Activated CD8-positive, alpha-beta T cell treated with anti-CD3 and anti-CD28 coated beads for 36 hours (primary cell): Measurements from ENCODE around the gene CARS1. TPM values are rescaled to one million over a fixed set of nuclear protein-coding genes. Genes with fewer than 3 reads are reported as not detected.

Experiments used
- ATAC-seq: fragments of 200-7000 bp; cut with Tn5 transposase; one replicate; pipeline ENCODE4 v1.10.0; 2021; ENCODE audit warnings: mild to moderate bottlenecking, moderate library complexity
- CTCF ChIA-PET: fragments of 350-600 bp; sonication (Branson Sonifier 250); formaldehyde crosslinking; loops from one replicate; lab custom pipeline; 2021; ENCODE audit warnings: antibody characterized with exemption; lab: Charles Lee
- POLR2A ChIA-PET: fragments of 350-600 bp; sonication (Branson Sonifier 250); formaldehyde crosslinking; loops from one replicate; lab custom pipeline; 2021; ENCODE audit warnings: antibody characterized with exemption; lab: Charles Lee
- DNase-seq: peaks from one replicate; pipeline ENCODE4 v3.0.0-alpha.2; 2020
- H3K27ac Mint-ChIP-seq: one replicate; pipeline ENCODE4 v1.8.0; 2021; ENCODE audit warnings: mild to moderate bottlenecking, mixed read lengths
- H3K27me3 Mint-ChIP-seq: one replicate; pipeline ENCODE4 v1.8.0; 2021; ENCODE audit warnings: mixed read lengths
- H3K36me3 Mint-ChIP-seq: one replicate; pipeline ENCODE4 v1.8.0; 2021; ENCODE audit warnings: low read depth, mixed read lengths
- H3K4me1 Mint-ChIP-seq: one replicate; pipeline ENCODE4 v1.8.0; 2021; ENCODE audit warnings: low read depth, mixed read lengths
- H3K4me3 Mint-ChIP-seq: one replicate; pipeline ENCODE4 v1.8.0; 2021; ENCODE audit warnings: mild to moderate bottlenecking, moderate library complexity, mixed read lengths
- H3K9me3 Mint-ChIP-seq: one replicate; pipeline ENCODE4 v1.8.0; 2021; ENCODE audit warnings: mixed read lengths
- intact Hi-C: fragments of 100-400 bp; cut with micrococcal nuclease; formaldehyde crosslinking; loops from one replicate; pipeline ENCODE4 v1.10.0; 2022
- total RNA-seq, 2 experiments: library from RNA; stranded (reverse); gene quantifications; one replicate each; pipeline ENCODE4 v1.2.3, GENCODE V29; 2021
- TF ChIP-seq, protein P1 (sequence below): fragments of 200-600 bp; IDR thresholded peaks from one replicate; pipeline ENCODE4 v1.8.0; 2022; ENCODE audit warnings: antibody characterized with exemption, mild to moderate bottlenecking

The CARS1 gene
- total RNA-seq, 2 experiments from 2014 or later: 82.7 to 88.2 TPM

DNA sequence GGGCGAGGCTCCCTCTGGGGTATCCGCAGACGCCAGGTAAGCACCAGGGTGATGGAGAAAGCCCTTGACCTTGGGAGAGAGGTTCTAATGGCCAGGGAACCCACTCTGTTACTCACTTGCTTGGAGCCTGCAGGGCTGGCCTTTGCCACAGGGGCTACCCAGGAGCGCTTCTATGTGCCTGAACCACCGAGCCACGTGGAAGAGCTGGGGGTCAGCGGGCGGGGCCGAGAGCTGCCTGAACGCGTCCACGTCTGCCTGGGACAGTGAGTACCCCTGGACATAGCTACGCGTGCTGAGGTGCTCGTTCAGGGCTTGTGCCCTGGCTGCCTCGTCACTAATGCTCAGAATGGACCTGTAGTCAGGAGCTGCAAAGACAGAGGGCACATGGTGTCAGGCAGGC, 9.6 kb downstream of the CARS1 start:
- intact Hi-C loops: no loop called here
- POLR2A ChIA-PET: interaction anchor here (1.4 to 2.5 kb wide), 2 partner anchors 9 to 10 kb away, joined by 4 to 11 read pairs; partner anchors contain the start of gene CARS1

DNA sequence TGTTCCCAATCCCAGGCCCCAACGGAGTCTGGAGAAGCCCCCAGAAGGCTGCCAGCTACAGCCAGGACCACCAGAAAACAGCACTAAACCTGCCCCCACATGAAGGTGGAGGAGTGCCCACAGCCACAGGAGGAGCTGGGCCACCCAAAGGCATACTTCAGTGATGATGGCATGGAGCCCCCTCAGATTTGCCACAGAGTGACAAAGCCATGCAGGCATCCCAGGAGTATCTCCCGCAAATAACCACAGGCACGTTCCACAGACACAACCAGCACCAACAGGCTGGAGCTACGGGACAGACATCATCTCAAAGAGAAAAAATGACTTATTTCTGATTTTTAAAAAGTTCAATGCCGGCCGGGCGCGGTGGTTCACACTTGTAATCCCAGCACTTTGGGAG, 10.6 kb downstream of the CARS1 start:
- ChIA-PET POLR2A (interaction anchor here (1.4 kb wide), 1 partner anchor 11 kb away, joined by 4 read pairs; the partner anchor contains the start of gene CARS1), CTCF (interaction anchor here (0.9 to 1.5 kb wide), 3 partner anchors 9 to 55 kb away, joined by 3 to 7 read pairs (median 3); partner anchors contain the start of gene NAP1L4)
- no peak overlapping the region for H3K4me3 Mint-ChIP-seq
- no peak for DNase-seq
- H3K4me1 Mint-ChIP-seq: peaks cover 32% of the 10 kb centered on the region
- H3K36me3 Mint-ChIP-seq: peaks cover 15% of the 10 kb centered on the region
- H3K27ac Mint-ChIP-seq: no peak overlapping the region
- no peak for ATAC-seq
- TF ChIP-seq, protein P1, sequence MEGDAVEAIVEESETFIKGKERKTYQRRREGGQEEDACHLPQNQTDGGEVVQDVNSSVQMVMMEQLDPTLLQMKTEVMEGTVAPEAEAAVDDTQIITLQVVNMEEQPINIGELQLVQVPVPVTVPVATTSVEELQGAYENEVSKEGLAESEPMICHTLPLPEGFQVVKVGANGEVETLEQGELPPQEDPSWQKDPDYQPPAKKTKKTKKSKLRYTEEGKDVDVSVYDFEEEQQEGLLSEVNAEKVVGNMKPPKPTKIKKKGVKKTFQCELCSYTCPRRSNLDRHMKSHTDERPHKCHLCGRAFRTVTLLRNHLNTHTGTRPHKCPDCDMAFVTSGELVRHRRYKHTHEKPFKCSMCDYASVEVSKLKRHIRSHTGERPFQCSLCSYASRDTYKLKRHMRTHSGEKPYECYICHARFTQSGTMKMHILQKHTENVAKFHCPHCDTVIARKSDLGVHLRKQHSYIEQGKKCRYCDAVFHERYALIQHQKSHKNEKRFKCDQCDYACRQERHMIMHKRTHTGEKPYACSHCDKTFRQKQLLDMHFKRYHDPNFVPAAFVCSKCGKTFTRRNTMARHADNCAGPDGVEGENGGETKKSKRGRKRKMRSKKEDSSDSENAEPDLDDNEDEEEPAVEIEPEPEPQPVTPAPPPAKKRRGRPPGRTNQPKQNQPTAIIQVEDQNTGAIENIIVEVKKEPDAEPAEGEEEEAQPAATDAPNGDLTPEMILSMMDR: no peak
- H3K9me3 Mint-ChIP-seq: no peaks in the 10 kb centered on the region
- H3K27me3 Mint-ChIP-seq: no peaks in the 10 kb centered on the region
- intact Hi-C loops: no loop called here

More for the DNA sequence above, 9.6 kb downstream of the CARS1 start:
- DNase-seq: no peak
- peaks cover 37% of the 10 kb centered on the region for H3K4me1 Mint-ChIP-seq
- CTCF ChIA-PET: interaction anchor here (0.9 to 1.3 kb wide), 2 partner anchors 10 to 73 kb away, joined by 3 to 4 read pairs; no protein-coding TSS in a partner anchor
- ATAC-seq: no peak
- no peak overlapping the region for H3K27ac Mint-ChIP-seq
- TF ChIP-seq, protein P1: no peak
- H3K27me3 Mint-ChIP-seq: no peaks in the 10 kb centered on the region
- H3K36me3 Mint-ChIP-seq: peaks cover 13% of the 10 kb centered on the region
- no peaks in the 10 kb centered on the region for H3K9me3 Mint-ChIP-seq
- no peak overlapping the region for H3K4me3 Mint-ChIP-seq

DNA sequence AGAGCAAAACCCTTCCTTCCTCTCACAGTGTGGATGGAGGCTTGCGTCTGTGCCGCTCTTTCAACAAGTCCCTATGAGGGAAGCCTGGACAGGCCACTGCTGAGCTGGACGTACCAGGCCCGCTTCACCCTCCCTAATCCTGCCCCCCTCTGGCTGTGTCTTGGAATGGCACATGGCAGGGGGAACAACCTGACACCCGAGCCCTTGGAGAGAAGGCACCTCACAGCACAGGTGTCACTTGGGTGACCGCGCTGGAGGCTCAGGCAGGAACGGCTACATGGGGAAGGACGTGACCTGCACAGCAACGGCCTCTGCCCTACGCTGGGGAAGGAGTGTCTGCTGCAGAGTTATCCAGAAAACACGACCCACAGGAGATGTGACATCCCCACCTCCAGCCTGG, 11.0 kb downstream of the CARS1 start:
- H3K4me3 Mint-ChIP-seq: no peak overlapping the region
- intact Hi-C loops: no loop called here
- CTCF ChIA-PET: interaction anchor here (0.7 to 1.5 kb wide), 5 partner anchors 9 to 91 kb away, joined by 3 to 7 read pairs (median 3); partner anchors contain the start of gene NAP1L4
- H3K36me3 Mint-ChIP-seq: peaks cover 17% of the 10 kb centered on the region
- no peaks in the 10 kb centered on the region for H3K9me3 Mint-ChIP-seq
- peaks cover 30% of the 10 kb centered on the region for H3K4me1 Mint-ChIP-seq
- ATAC-seq (no peak), DNase-seq (no peak)
- no peaks in the 10 kb centered on the region for H3K27me3 Mint-ChIP-seq
- H3K27ac Mint-ChIP-seq: no peak overlapping the region
- TF ChIP-seq, protein P1: no peak
- POLR2A ChIA-PET: interaction anchor here (1.4 to 3.2 kb wide), 3 partner anchors 10 to 32 kb away, joined by 3 to 9 read pairs (median 4); partner anchors contain the start of gene CARS1

DNA sequence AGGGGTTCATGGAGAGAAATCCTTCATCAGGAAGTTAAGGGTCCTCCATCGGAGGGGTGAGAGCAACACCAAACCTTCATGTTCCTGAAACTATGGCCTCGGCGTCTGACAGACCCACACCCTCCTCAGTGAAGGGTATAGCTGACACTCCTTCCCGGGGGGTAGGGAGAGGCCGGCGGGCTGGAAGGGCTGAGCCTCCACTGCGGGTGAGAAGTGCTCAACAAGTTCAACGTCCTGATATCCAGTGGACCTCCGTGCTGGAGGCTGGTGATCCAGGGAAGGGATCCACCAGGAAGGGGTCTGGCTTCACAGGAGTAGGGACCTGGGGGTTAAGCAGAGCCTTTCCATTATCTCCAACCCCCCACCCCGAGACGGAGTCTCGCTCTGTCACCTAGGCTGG, 12.3 kb downstream of the CARS1 start:
- TF ChIP-seq, protein P1: no peak
- Mint-ChIP-seq H3K4me3 (no peak overlapping the region), H3K36me3 (peaks cover 19% of the 10 kb centered on the region), H3K9me3 (no peaks in the 10 kb centered on the region), H3K27ac (no peak overlapping the region), H3K27me3 (no peaks in the 10 kb centered on the region), H3K4me1 (peaks cover 17% of the 10 kb centered on the region)
- ATAC-seq (no peak), DNase-seq (no peak)
- ChIA-PET POLR2A (interaction anchor here (1.4 to 3.2 kb wide), 2 partner anchors 11 to 30 kb away, joined by 3 to 9 read pairs; no protein-coding TSS in a partner anchor), CTCF (interaction anchor here (1.4 to 1.5 kb wide), 2 partner anchors 47 to 70 kb away, joined by 4 to 6 read pairs; no protein-coding TSS in a partner anchor)
- intact Hi-C loops: no loop called here

DNA sequence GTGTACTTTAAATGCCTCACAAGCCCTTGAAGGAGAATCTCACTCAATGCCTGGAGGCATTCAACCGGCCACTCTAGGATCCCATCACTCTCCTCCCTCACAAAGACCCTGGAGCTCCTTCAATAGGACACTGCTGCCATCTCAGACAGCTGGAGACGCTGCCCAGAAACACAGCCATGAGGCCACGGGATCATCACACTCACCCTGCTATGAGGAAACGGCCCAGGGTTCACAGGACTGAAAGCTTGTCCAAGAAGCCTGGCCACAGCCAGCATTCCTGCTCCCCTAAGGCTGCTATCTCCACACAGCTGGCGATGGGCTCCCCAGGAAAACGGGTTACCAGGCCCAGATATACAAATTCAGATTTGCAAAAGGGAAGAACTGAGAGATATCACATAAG, 13.2 kb downstream of the CARS1 start:
- TF ChIP-seq, protein P1: no peak
- no peak for DNase-seq
- Mint-ChIP-seq H3K36me3 (peaks cover 28% of the 10 kb centered on the region), H3K27me3 (no peaks in the 10 kb centered on the region), H3K27ac (no peak overlapping the region), H3K4me3 (no peak overlapping the region), H3K4me1 (peaks cover 9% of the 10 kb centered on the region), H3K9me3 (no peaks in the 10 kb centered on the region)
- POLR2A ChIA-PET: interaction anchor here (3.2 kb wide), 1 partner anchor 12 kb away, joined by 9 read pairs; no protein-coding TSS in a partner anchor
- CTCF ChIA-PET: interaction anchor here (1.4 to 1.7 kb wide), 2 partner anchors 48 to 69 kb away, joined by 4 to 6 read pairs; no protein-coding TSS in a partner anchor
- no peak for ATAC-seq
- intact Hi-C loops: no loop called here
